K562 (cell line): ENCODE results near the gene KIF14. TPM values are rescaled to one million over a fixed set of nuclear protein-coding genes. Genes with fewer than 3 reads are reported as not detected.

Source experiments
- BHLHE40 ChIP-seq: IDR thresholded peaks from 2 replicates; pipeline ENCODE4 v1.6.1; 2011; ENCODE audit warnings: low read length, improper control_type of control experiment
- E2F5 ChIP-seq: sonication (generic); formaldehyde crosslinking; IDR thresholded peaks from 2 replicates; pipeline ENCODE4 v1.8.0; 2022; ENCODE audit warnings: mild to moderate bottlenecking, missing genetic modification reagents
- EGR1 ChIP-seq: fragments of 450-650 bp; conservative IDR thresholded peaks from 2 replicates; pipeline ENCODE4 v1.6.1; 2017; ENCODE audit warnings: mild to moderate bottlenecking
- ELK3 ChIP-seq: fragments of 450-650 bp; formaldehyde crosslinking; IDR thresholded peaks from 2 replicates; pipeline ENCODE4 v1.4.0; 2020; ENCODE audit warnings: mild to moderate bottlenecking
- HDAC6 ChIP-seq: IDR thresholded peaks from 2 replicates; pipeline ENCODE4 v1.6.1; 2012; ENCODE audit warnings: low read depth, mild to moderate bottlenecking, control low read depth, inconsistent platforms, low read length, moderate library complexity
- HES1 ChIP-seq: fragments of 450-650 bp; IDR thresholded peaks from 2 replicates; pipeline ENCODE4 v1.6.1; 2016; ENCODE audit warnings: low read depth, mild to moderate bottlenecking, moderate library complexity
- JUNB ChIP-seq: fragments of 450-650 bp; formaldehyde crosslinking; conservative IDR thresholded peaks from 2 replicates; pipeline ENCODE4 v1.4.0; 2020; ENCODE audit warnings: mild to moderate bottlenecking
- MLX ChIP-seq, 2 experiments: fragments of 450-650 bp in 1 of 2; sonication (generic) in 1 of 2; formaldehyde crosslinking; conservative IDR thresholded peaks; 2 replicates each; pipeline versions ENCODE4 v1.4.0 to v1.8.1; 2020 to 2022; ENCODE audit warnings: mild to moderate bottlenecking in 1 of 2, missing genetic modification reagents in 1 of 2
- NFE2 ChIP-seq: IDR thresholded peaks from 2 replicates; pipeline ENCODE4 v1.6.1; 2014; ENCODE audit warnings: antibody characterized with exemption, low read depth
- NFIC ChIP-seq: fragments of 450-650 bp; IDR thresholded peaks from 2 replicates; pipeline ENCODE4 v1.6.1; 2017; ENCODE audit warnings: mild to moderate bottlenecking, inconsistent platforms
- POLR2A ChIP-seq: fragments of 450-650 bp; conservative IDR thresholded peaks from 2 replicates; pipeline ENCODE4 v1.6.1; 2016
- RAD51 ChIP-seq: fragments of 450-650 bp; IDR thresholded peaks from 2 replicates; pipeline ENCODE4 v1.7.1; 2016; ENCODE audit warnings: low read depth, mild to moderate bottlenecking, borderline replicate concordance
- SPI1 ChIP-seq: IDR thresholded peaks from 2 replicates; pipeline ENCODE4 v1.6.1; 2011; ENCODE audit warnings: low read depth, low read length, control low read depth, borderline replicate concordance
- TRIM25 ChIP-seq: fragments of 450-650 bp; IDR thresholded peaks from 2 replicates; pipeline ENCODE4 v1.7.0; 2016; ENCODE audit warnings: borderline replicate concordance
- ZBTB26 ChIP-seq: fragments of 450-650 bp; formaldehyde crosslinking; IDR thresholded peaks from 2 replicates; pipeline ENCODE4 v1.4.0; 2022; ENCODE audit warnings: missing genetic modification characterization
- ZFP91 ChIP-seq: sonication (generic); formaldehyde crosslinking; IDR thresholded peaks from 2 replicates; pipeline ENCODE4 v1.8.0; 2022; ENCODE audit warnings: mild to moderate bottlenecking, missing genetic modification reagents
- ZNF165 ChIP-seq: fragments of 250-450 bp; sonication (Bioruptor Pico); IDR thresholded peaks from 2 replicates; pipeline ENCODE4 v1.4.0; 2020; ENCODE audit warnings: borderline replicate concordance
- ZNF23 ChIP-seq: fragments of 250-450 bp; sonication (Bioruptor Pico); IDR thresholded peaks from 2 replicates; pipeline ENCODE4 v1.4.0; 2020; ENCODE audit warnings: mild to moderate bottlenecking
- ZSCAN29 ChIP-seq: fragments of 450-650 bp; IDR thresholded peaks from 2 replicates; pipeline ENCODE4 v1.6.1; 2017
- polyA plus RNA-seq, 8 experiments: library from polyadenylated mRNA; depleted of rRNA in 4 of 8; stranded (reverse) in 5 of 8; unstranded in 3 of 8; fragments of >200 nt; fragmentation: Nextera tagmentation in 2 of 8; fragmentation: Illumina TruSeq in 1 of 8; extraction: Ambion mirVana in 2 of 8; extraction: Trizol in 1 of 8; gene quantifications; 2 replicates each; pipeline versions ENCODE4 v1.2.1 to v1.2.3, GENCODE V29; 2011 to 2014; ENCODE audit warnings: inconsistent platforms in 1 of 8, missing spikeins in 1 of 8
- total RNA-seq, 7 experiments: library from RNA; depleted of rRNA in 6 of 7; stranded (reverse); fragments of >200 nt in 6 of 7; fragmentation: Illumina TruSeq in 2 of 7; extraction: Trizol in 2 of 7; gene quantifications; 2 replicates each; pipeline versions ENCODE4 v1.2.1 to v1.2.3, GENCODE V29; 2011 to 2021; ENCODE audit warnings: low replicate concordance in 1 of 7

The KIF14 gene
- total and polyA plus RNA-seq, 9 of the 15 experiments (the other 6 are each of a cell fraction or from before 2014, with no cell fraction given): 11.5 to 47.4 (median 29.0) TPM

- TF ChIP-seq TRIM25: no peak
- no peak for TF ChIP-seq HDAC6
- TF ChIP-seq JUNB (CRISPR knock-in tag): no peak
- peak; percentile 98 for TF ChIP-seq POLR2A
- no peak for TF ChIP-seq ZFP91
- peak; percentile 35; the same call in 1 of the 2 replicates for TF ChIP-seq ZBTB26 (CRISPR knock-in tag)
- no peak for TF ChIP-seq RAD51
- TF ChIP-seq ZNF165 (CRISPR knock-in tag): no peak
- 0 out of 2 replicates have a peak, but pooled peaks have one; percentile 7 for TF ChIP-seq NFE2
- TF ChIP-seq ELK3: no peak
- TF ChIP-seq EGR1: peak; percentile 99
- TF ChIP-seq SPI1: peak; percentile 6; the same call in 1 of the 2 replicates
- TF ChIP-seq NFIC: peak; percentile 58
- TF ChIP-seq E2F5 (CRISPR knock-in tag): peak; percentile 92
- no peak for TF ChIP-seq ZNF23 (CRISPR knock-in tag)
- no peak for TF ChIP-seq HES1
- peak; percentile 76 for TF ChIP-seq ZSCAN29
- no peak for TF ChIP-seq MLX (CRISPR knock-in tag; conservative IDR thresholded peaks at IDR 0.05)
- peak; percentile 87 for TF ChIP-seq BHLHE40
These were observed 49.0 kb upstream of the KIF14 start, which contains the start of gene DDX59 (continued) for GRCh38 chr1:200669314-200670241.
